Measurements from ENCODE around the gene MEIOC. TPM values are rescaled to one million over a fixed set of nuclear protein-coding genes. Genes with fewer than 3 reads are reported as not detected.

Gene MEIOC
- total and polyA plus RNA-seq, 12 donors: 0.03 to 0.40 (median 0.15) TPM; not detected in 8

GRCh38 chr17:44647736-44648135, 8.5 kb upstream of the MEIOC start:
- ATAC-seq (no peak), DNase-seq (no peak)
- H3K27ac ChIP-seq: no peak overlapping the region
- peaks cover 0 to under 1% (median 0%) of the 10 kb centered on the region in 9 donors for H3K4me1 ChIP-seq
- H3K9me3 ChIP-seq: no peaks in the 10 kb centered on the region
- no peaks in the 10 kb centered on the region for H3K36me3 ChIP-seq
- TF ChIP-seq CTCF (IDR thresholded peaks at IDR 0.05): no peak
- intact Hi-C loops (cut with DNase I): no loop called here
- H3K4me3 ChIP-seq: no peak overlapping the region
- H3K27me3 ChIP-seq: peaks cover 0 to 45% (median 27%) of the 10 kb centered on the region in 7 donors

- TF ChIP-seq CTCF (IDR thresholded peaks at IDR 0.05): no peak
- ATAC-seq: no peak
- no peaks in the 10 kb centered on the region for H3K4me1 ChIP-seq
- WGBS, 2 donors: 75 to 77% methylated on average over 2 of the region's 2 CpGs
- no peak overlapping the region for H3K27ac ChIP-seq
- no peak overlapping the region for H3K4me3 ChIP-seq
- H3K9me3 ChIP-seq: no peaks in the 10 kb centered on the region
- DNase-seq: no peak
- no peaks in the 10 kb centered on the region for H3K36me3 ChIP-seq
- intact Hi-C loops (cut with DNase I): no loop called here
- peaks cover 0 to 55% (median 40%) of the 10 kb centered on the region in 7 donors for H3K27me3 ChIP-seq
Observed at GRCh38 chr17:44648963-44649362, 7.3 kb upstream of the MEIOC start.

- intact Hi-C loops (cut with DNase I): no loop called here
- no peaks in the 10 kb centered on the region for H3K9me3 ChIP-seq
- no peak for ATAC-seq
- no peak for TF ChIP-seq CTCF (IDR thresholded peaks at IDR 0.05)
- H3K36me3 ChIP-seq: no peaks in the 10 kb centered on the region
- 78 to 82% methylated on average over 5 of the region's 5 CpGs for whole genome bisulfite sequencing, 2 donors
- no peak overlapping the region for H3K4me3 ChIP-seq
- H3K27me3 ChIP-seq: peaks cover 8 to 67% (median 61%) of the 10 kb centered on the region in 7 donors
- H3K27ac ChIP-seq: no peak overlapping the region
- peaks cover 0 to 3% (median 0%) of the 10 kb centered on the region in 9 donors for H3K4me1 ChIP-seq
- DNase-seq: no peak
Observed at GRCh38 chr17:44651228-44651627, 5.0 kb upstream of the MEIOC start.

- no peak for DNase-seq
- Histone ChIP-seq H3K27me3 (peaks cover 13 to 82% (median 76%) of the 10 kb centered on the region in 7 donors), H3K4me3 (no peak overlapping the region), H3K4me1 (peaks cover 0 to 6% (median 4%) of the 10 kb centered on the region in 9 donors), H3K36me3 (no peaks in the 10 kb centered on the region), H3K9me3 (no peaks in the 10 kb centered on the region), H3K27ac (no peak overlapping the region)
- ATAC-seq: no peak
- no peak for TF ChIP-seq CTCF (IDR thresholded peaks at IDR 0.05)
- intact Hi-C loops (cut with DNase I): no loop called here
- WGBS, 2 donors: 81 to 85% methylated on average over 8 of the region's 8 CpGs
Observed at GRCh38 chr17:44652727-44653126, 3.5 kb upstream of the MEIOC start.

All from heart right ventricle (tissue), 16 donors.